GM12864 (cell line): Measurements from ENCODE around the gene SNTA1.

ENCODE experiments used
- DNase-seq: peaks from one replicate; pipeline ENCODE4 v3.0.0-alpha.2; 2011; ENCODE audit warnings: low read depth
- H3K4me3 ChIP-seq: 2 replicates; pipeline ENCODE4 v1.5.1; 2011; ENCODE audit warnings: mild to moderate bottlenecking, low read depth, low read length, control low read depth
- CTCF ChIP-seq: IDR thresholded peaks from 2 replicates; pipeline ENCODE4 v1.5.1; 2011; ENCODE audit warnings: low read depth, mild to moderate bottlenecking, moderate library complexity, low read length, control low read depth, inconsistent platforms; ENCODE audit errors: missing control alignments

SNTA1 gene

GRCh38 chr20:33482581-33482980 is 39.0 kb upstream of the SNTA1 start:
- TF ChIP-seq CTCF: no peak
- no peak for DNase-seq
- no peak overlapping the region for H3K4me3 ChIP-seq

DNA sequence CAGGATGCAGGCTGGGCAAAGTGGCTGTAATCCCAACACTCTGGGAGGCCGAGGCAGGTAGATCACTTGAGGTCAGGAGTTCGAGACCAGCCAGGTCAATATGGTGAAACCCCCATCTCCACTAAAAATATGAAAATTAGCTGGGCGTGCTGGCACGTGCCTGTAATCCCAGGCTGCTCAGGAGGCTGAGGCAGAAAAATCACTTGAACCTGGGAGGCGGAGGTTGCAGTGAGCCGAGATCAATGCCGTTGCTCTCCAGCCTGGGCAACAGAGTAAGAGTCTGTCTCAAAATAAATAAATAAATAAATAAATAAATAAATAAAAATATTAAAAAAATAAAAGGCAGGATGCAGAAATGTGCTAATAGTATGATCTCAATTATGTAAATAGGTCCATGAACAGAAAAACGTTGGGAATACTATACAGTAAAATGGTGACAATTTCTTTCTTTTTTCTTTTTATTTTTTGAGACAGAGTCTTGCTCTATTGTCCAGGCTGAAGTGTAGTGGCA is 37.9 kb upstream of the SNTA1 start:
- no peak for TF ChIP-seq CTCF
- no peak overlapping the region for H3K4me3 ChIP-seq
- no peak for DNase-seq

DNA sequence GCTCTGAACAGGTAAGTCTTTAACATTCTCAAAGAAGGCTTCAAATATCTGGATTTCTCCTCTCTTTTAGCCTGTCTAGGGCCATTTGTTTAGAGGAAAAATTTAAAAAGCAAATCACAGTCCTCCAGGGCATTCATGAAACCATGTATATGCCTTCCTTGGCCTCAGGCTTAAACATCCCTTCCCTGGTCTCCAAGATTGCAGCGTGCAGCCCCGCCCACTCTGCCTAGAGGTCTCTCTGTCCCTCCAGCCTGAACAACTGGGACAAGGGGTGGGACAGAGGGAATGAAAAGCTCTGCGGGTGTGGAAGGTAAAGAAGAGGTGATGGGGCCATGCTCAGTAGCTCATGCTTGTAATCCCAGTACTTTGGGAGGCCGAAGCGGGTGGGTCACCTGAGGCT is 36.5 kb upstream of the SNTA1 start:
- DNase-seq: no peak
- no peak overlapping the region for H3K4me3 ChIP-seq
- no peak for TF ChIP-seq CTCF

- no peak for TF ChIP-seq CTCF
- H3K4me3 ChIP-seq: no peak overlapping the region
- DNase-seq: no peak
Measured at GRCh38 chr20:33477386-33478234, 34.0 kb upstream of the SNTA1 start.

- DNase-seq: no peak
- no peak overlapping the region for H3K4me3 ChIP-seq
- no peak for TF ChIP-seq CTCF
Measured at GRCh38 chr20:33475381-33476152, 32.0 kb upstream of the SNTA1 start.

- no peak for TF ChIP-seq CTCF
- DNase-seq: no peak
- no peak overlapping the region for H3K4me3 ChIP-seq
Measured at GRCh38 chr20:33474963-33475362, 31.4 kb upstream of the SNTA1 start.
